H1 (cell line): ENCODE data around the gene ZBED4. TPM values are rescaled to one million over a fixed set of nuclear protein-coding genes. Genes with fewer than 3 reads are reported as not detected.

Experiments used
- CTCF ChIA-PET: fragments of 300-600 bp; sonication (Branson Sonifier 250); formaldehyde crosslinking; loops from one replicate; lab custom pipeline; 2021; ENCODE audit not compliant: partially characterized antibody; lab: Charles Lee
- POLR2A ChIA-PET: fragments of 300-600 bp; sonication (Branson Sonifier 250); formaldehyde crosslinking; loops from one replicate; lab custom pipeline; 2021; ENCODE audit warnings: inconsistent platforms; ENCODE audit not compliant: partially characterized antibody; lab: Charles Lee
- DNase-seq, 2 experiments: peaks; one replicate each; pipeline versions ENCODE4 v3.0.0 to v3.0.0-alpha.2; 2010 to 2022; ENCODE audit warnings: low spot score in 2 of 2, low read depth in 1 of 2, mixed read lengths in 1 of 2
- FAIRE-seq: peaks from 2 replicates; lab custom pipeline; 2011; peaks lifted over from hg19 to GRCh38; lab: Jason Lieb, UNC
- H2AFZ ChIP-seq: 2 replicates; pipeline ENCODE4 v1.8.1; 2012; ENCODE audit warnings: low read length, inconsistent platforms
- H2AK5ac ChIP-seq: 2 replicates; pipeline ENCODE4 v1.6.1; 2013; ENCODE audit warnings: low read depth, low read length
- H2BK120ac ChIP-seq: replicated peaks from 2 replicates; pipeline ENCODE3; 2013; ENCODE audit warnings: low read depth, low read length, inconsistent platforms
- H2BK12ac ChIP-seq: 2 replicates; pipeline ENCODE4 v1.6.1; 2013; ENCODE audit warnings: low read depth, low read length
- H2BK15ac ChIP-seq: 2 replicates; pipeline ENCODE4 v1.6.1; 2013; ENCODE audit warnings: low read length
- H2BK20ac ChIP-seq: 2 replicates; pipeline ENCODE4 v1.6.1; 2013; ENCODE audit warnings: low read length
- H2BK5ac ChIP-seq: 2 replicates; pipeline ENCODE4 v1.6.1; 2013; ENCODE audit warnings: low read depth, low read length
- H3K14ac ChIP-seq: 2 replicates; pipeline ENCODE4 v1.6.1; 2013; ENCODE audit warnings: inconsistent platforms; ENCODE audit not compliant: insufficient read length
- H3K18ac ChIP-seq: 2 replicates; pipeline ENCODE4 v1.6.1; 2013; ENCODE audit warnings: low read length; ENCODE audit errors: extremely low read depth
- H3K23ac ChIP-seq: 2 replicates; pipeline ENCODE4 v1.6.1; 2013; ENCODE audit warnings: inconsistent platforms; ENCODE audit not compliant: insufficient read length
- H3K23me2 ChIP-seq: 2 replicates; pipeline ENCODE4 v1.6.1; 2013; ENCODE audit warnings: low read depth, low read length
- H3K27ac ChIP-seq: 2 replicates; pipeline ENCODE4 v1.6.1; 2011; ENCODE audit warnings: low read depth, low read length, inconsistent platforms
- H3K27me3 ChIP-seq, 4 experiments: replicated peaks in 1 of 4; 1 replicate in 1 of 4; 2 replicates in 3 of 4; pipeline versions ENCODE4 v1.6.1 to v1.8.1; 2011 to 2013; ENCODE audit warnings: low read length in 3 of 4, mild to moderate bottlenecking in 3 of 4, inconsistent platforms in 2 of 4, mixed read lengths in 2 of 4, moderate library complexity in 1 of 4; ENCODE audit not compliant: control insufficient read depth in 3 of 4, insufficient read depth in 3 of 4; ENCODE audit errors: extremely low read depth in 1 of 4
- H3K36me3 ChIP-seq, 4 experiments: 2 replicates each; pipeline versions ENCODE4 v1.6.1 to v1.8.1; 2011 to 2013; ENCODE audit warnings: mild to moderate bottlenecking in 4 of 4, low read length in 3 of 4, moderate library complexity in 2 of 4, control low read depth in 1 of 4, inconsistent platforms in 1 of 4; ENCODE audit not compliant: insufficient read depth in 4 of 4, control insufficient read depth in 2 of 4
- H3K4ac ChIP-seq: replicated peaks from 2 replicates; pipeline ENCODE3; 2013; ENCODE audit warnings: low read length, low read depth, mixed read lengths, inconsistent platforms; ENCODE audit not compliant: insufficient read length
- H3K4me1 ChIP-seq, 4 experiments: replicated peaks in 1 of 4; 1 replicate in 1 of 4; 2 replicates in 3 of 4; pipeline versions ENCODE4 v1.6.1 to v1.8.1; 2011 to 2013; ENCODE audit warnings: low read length in 3 of 4, inconsistent platforms in 2 of 4, mixed read lengths in 1 of 4; ENCODE audit not compliant: insufficient read depth in 4 of 4, control insufficient read depth in 3 of 4
- H3K4me2 ChIP-seq, 2 experiments: 2 replicates each; pipeline versions ENCODE4 v1.6.1 to v1.8.1; 2011 to 2013; ENCODE audit warnings: low read depth in 2 of 2, low read length in 2 of 2, control low read depth in 1 of 2, inconsistent platforms in 1 of 2, mild to moderate bottlenecking in 1 of 2; ENCODE audit not compliant: insufficient read depth in 1 of 2
- H3K4me3 ChIP-seq, 4 experiments: fragments of 200-600, 300-600 bp in 1 of 4; sonication (generic), shearing (Covaris generic), sonication (Bioruptor Twin) in 1 of 4; 2 replicates each; pipeline versions ENCODE4 v1.5.1 to v1.8.1; 2011 to 2016; ENCODE audit warnings: low read length in 4 of 4, low read depth in 3 of 4, control low read depth in 2 of 4, inconsistent platforms in 2 of 4, mild to moderate bottlenecking in 2 of 4, mixed read lengths in 1 of 4, moderate library complexity in 1 of 4; ENCODE audit not compliant: insufficient read depth in 2 of 4; ENCODE audit errors: extremely low read depth in 1 of 4
- H3K56ac ChIP-seq: replicated peaks from 2 replicates; pipeline ENCODE3; 2013; ENCODE audit warnings: low read depth, mild to moderate bottlenecking, mixed read lengths, low read length, inconsistent platforms; ENCODE audit not compliant: insufficient read length
- H3K79me1 ChIP-seq: 2 replicates; pipeline ENCODE4 v1.6.1; 2013; ENCODE audit warnings: low read depth, low read length, control low read depth
- H3K79me2 ChIP-seq, 2 experiments: 2 replicates each; pipeline versions ENCODE4 v1.6.1 to v1.8.1; 2012 to 2013; ENCODE audit warnings: low read length in 2 of 2, mild to moderate bottlenecking in 2 of 2, inconsistent platforms in 1 of 2; ENCODE audit not compliant: insufficient read depth in 2 of 2, control insufficient read depth in 1 of 2
- H3K9ac ChIP-seq, 4 experiments: replicated peaks in 1 of 4; 1 replicate in 1 of 4; 2 replicates in 3 of 4; pipeline versions ENCODE4 v1.6.1 to v1.8.1; 2011 to 2013; ENCODE audit warnings: low read depth in 3 of 4, low read length in 3 of 4, control low read depth in 2 of 4, mild to moderate bottlenecking in 2 of 4, moderate library complexity in 2 of 4, inconsistent platforms in 1 of 4; ENCODE audit errors: extremely low read depth in 1 of 4
- H3K9me3 ChIP-seq, 2 experiments: 2 replicates each; pipeline versions ENCODE4 v1.6.1 to v1.8.1; 2012 to 2013; ENCODE audit warnings: mild to moderate bottlenecking in 2 of 2, moderate library complexity in 2 of 2, control low read depth in 1 of 2, inconsistent platforms in 1 of 2, low read depth in 1 of 2, low read length in 1 of 2, mixed read lengths in 1 of 2; ENCODE audit not compliant: insufficient read depth in 2 of 2
- H4K20me1 ChIP-seq, 2 experiments: replicated peaks in 1 of 2; 2 replicates each; pipeline versions ENCODE3 to v1.8.1; 2011 to 2013; ENCODE audit warnings: inconsistent platforms in 2 of 2, low read length in 2 of 2, mild to moderate bottlenecking in 1 of 2; ENCODE audit not compliant: insufficient read depth in 2 of 2, control insufficient read depth in 1 of 2
- H4K5ac ChIP-seq: 2 replicates; pipeline ENCODE4 v1.6.1; 2013; ENCODE audit warnings: low read length, low read depth, mixed read lengths, inconsistent platforms; ENCODE audit not compliant: insufficient read length
- H4K8ac ChIP-seq: 2 replicates; pipeline ENCODE4 v1.8.0; 2013; ENCODE audit warnings: mild to moderate bottlenecking, moderate library complexity, low read length, inconsistent platforms; ENCODE audit not compliant: insufficient read depth; ENCODE audit errors: extremely low read depth
- H4K91ac ChIP-seq: replicated peaks from 2 replicates; pipeline ENCODE3; 2013; ENCODE audit warnings: low read length, mixed read lengths, inconsistent platforms; ENCODE audit not compliant: insufficient read length
- WGBS, 2 experiments: shearing (Covaris generic) in 1 of 2; methylation state at CpG; one replicate each; pipeline versions ENCODE4 v1.1.6 to v1.1.7; 2013 to 2015; ENCODE audit warnings: low lambda C conversion rate in 2 of 2, mixed read lengths in 2 of 2, inconsistent platforms in 1 of 2, low coverage in 1 of 2, missing lambda C conversion rate in 1 of 2; ENCODE audit not compliant: insufficient replicate concordance in 2 of 2, insufficient coverage in 1 of 2, insufficient read length in 1 of 2; ENCODE audit errors: extremely low coverage in 1 of 2, missing lambda C conversion rate in 1 of 2; 5-methylcytosine and 5-hydroxymethylcytosine counted together
- polyA plus RNA-seq, 7 experiments: library from polyadenylated mRNA; depleted of rRNA in 3 of 7; stranded (reverse) in 5 of 7; unstranded in 2 of 7; fragments of >200 nt in 5 of 7; fragments of 200-250 nt in 2 of 7; gene quantifications; 1 replicate in 5 of 7; 2 replicates in 1 of 7; 4 replicates in 1 of 7; pipeline versions ENCODE4 v1.2.1 to v1.2.3, GENCODE V29; 2011 to 2013; ENCODE audit warnings: missing spikeins in 2 of 7, mixed read lengths in 2 of 7
- total RNA-seq: library from RNA; stranded (reverse); fragmentation: NEBNext Ultra II Directional; extraction: Animal tissue kit (Norgen Biotek cat#: 25700); gene quantifications from 2 replicates; pipeline ENCODE4 v1.2.1, GENCODE V29; 2021
- TF ChIP-seq, protein P1 (sequence below): IDR thresholded peaks from 2 replicates; pipeline ENCODE4 v1.6.1; 2012; ENCODE audit warnings: inconsistent platforms

The ZBED4 gene
- total and polyA plus RNA-seq, 2 of the 8 experiments (the other 6 are each of a cell fraction or from before 2014, with no cell fraction given), result 11.0 to 28.3 TPM

- peaks cover 11% of the 10 kb centered on the region; the same call in 1 of the 2 replicates for H3K23me2 ChIP-seq
- H2BK120ac ChIP-seq, result no peak overlapping the region
- H3K4me1 ChIP-seq, result peaks cover 5 to 21% (median 11%) of the 10 kb centered on the region in 4 experiments
- no peak overlapping the region for H4K5ac ChIP-seq
- peak overlapping the region; percentile 75; the same call in 1 of the 2 replicates for H2BK12ac ChIP-seq
- H3K4me3 ChIP-seq, result no peak overlapping the region
- no peaks in the 10 kb centered on the region; the same call in 1 of the 2 replicates for H3K79me1 ChIP-seq
- H2BK15ac ChIP-seq, result peak overlapping the region; percentile 46; the same call in 1 of the 2 replicates
- CTCF ChIA-PET, result interaction anchor here (0.6 to 5.2 kb wide), 10 partner anchors 34 to 516 kb away, joined by 3 to 54 read pairs (median 4); no protein-coding TSS in a partner anchor
- H2BK5ac ChIP-seq, result no peak overlapping the region
- no peak overlapping the region for H3K9ac ChIP-seq
- 87% methylated on average over 26 of the region's 27 CpGs; no CpG with 5 or more reads in 1 of the 2 experiments for WGBS, 2 experiments
- POLR2A ChIA-PET, result interaction anchor here (0.7 to 1.5 kb wide), 5 partner anchors 14 to 96 kb away, joined by 3 to 5 read pairs (median 4); partner anchors contain the start of genes ALG12, CRELD2 and PIM3
- DNase-seq (no peak), FAIRE-seq (no peak)
- H3K4ac ChIP-seq, result no peak overlapping the region
- no peak overlapping the region for H3K18ac ChIP-seq
- H3K4me2 ChIP-seq, result no peak overlapping the region
- peaks cover 0 to 7% of the 10 kb centered on the region in 2 experiments for H4K20me1 ChIP-seq
- no peak overlapping the region; the same call in 1 of the 2 replicates for H4K8ac ChIP-seq
- H2BK20ac ChIP-seq, result no peak overlapping the region
- no peak overlapping the region for H3K23ac ChIP-seq
- H3K14ac ChIP-seq, result no peak overlapping the region
- no peak overlapping the region for H4K91ac ChIP-seq
- no peak overlapping the region for H3K27ac ChIP-seq
- H3K36me3 ChIP-seq, result no peaks in the 10 kb centered on the region
- no peaks in the 10 kb centered on the region for H3K9me3 ChIP-seq
- peaks cover 0 to 12% (median 10%) of the 10 kb centered on the region in 4 experiments; a peak in 6 of 7 replicates for H3K27me3 ChIP-seq
- no peak overlapping the region for H2AK5ac ChIP-seq
- H3K56ac ChIP-seq, result no peak overlapping the region
- no peak overlapping the region for H2AFZ ChIP-seq
- no peaks in the 10 kb centered on the region for H3K79me2 ChIP-seq
- TF ChIP-seq, protein P1, sequence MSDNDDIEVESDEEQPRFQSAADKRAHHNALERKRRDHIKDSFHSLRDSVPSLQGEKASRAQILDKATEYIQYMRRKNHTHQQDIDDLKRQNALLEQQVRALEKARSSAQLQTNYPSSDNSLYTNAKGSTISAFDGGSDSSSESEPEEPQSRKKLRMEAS, result no peak
These were observed 79.9 kb downstream of the ZBED4 start for GRCh38 chr22:49933236-49934159.
